ENCODE measurements around the gene GPALPP1.
A peak's percentile ranks its signal among the peaks of the same experiment; 100 is the strongest.
"Not testable (repeated sequence)": the region's sequence is repeated elsewhere in the genome, so short reads cannot be mapped to it uniquely, and the experiment has no call there.

GPALPP1 gene

DNA sequence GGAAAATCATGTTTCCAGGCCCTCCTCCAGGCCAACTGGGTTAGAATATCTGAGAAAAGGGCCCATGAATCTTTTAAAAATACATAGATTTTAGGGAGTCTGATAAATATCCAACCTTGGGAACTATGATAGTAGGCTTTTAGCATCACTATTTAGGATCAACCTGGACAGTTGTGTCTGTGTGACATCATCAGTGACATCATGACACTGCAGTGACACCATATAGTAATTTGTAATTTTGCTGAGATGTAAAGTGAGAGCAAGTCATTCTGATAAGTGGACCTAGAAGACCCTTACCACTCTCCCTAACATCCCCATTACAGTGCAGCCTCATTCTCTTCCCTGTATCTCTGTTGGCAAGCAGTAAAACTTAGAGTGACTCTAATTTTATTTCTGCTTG lies 14.1 kb downstream of the GPALPP1 start:
- no peak for DNase-seq (ENCODE audit: extremely low spot score, insufficient read length, low read depth)
- FAIRE-seq, result no peak

DNA sequence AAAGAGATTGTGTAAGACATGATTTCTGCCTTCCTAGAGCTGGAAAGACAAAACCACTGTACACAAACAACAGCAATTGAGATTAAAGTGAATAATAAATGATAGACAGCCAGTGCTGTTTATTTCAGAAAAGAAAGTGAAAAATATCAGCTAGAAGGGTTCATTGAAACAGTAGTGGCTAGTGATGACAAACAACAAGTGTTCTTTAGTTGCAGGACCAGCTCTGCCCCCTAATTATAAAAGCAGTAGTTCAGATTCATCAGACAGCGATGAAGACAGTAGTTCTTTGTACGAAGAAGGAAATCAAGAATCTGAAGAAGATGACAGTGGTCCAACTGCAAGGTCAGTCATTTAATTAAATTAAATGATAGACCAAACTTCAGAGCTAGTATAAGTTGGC lies 14.8 kb downstream of the GPALPP1 start:
- no peak for DNase-seq (ENCODE audit: extremely low spot score, insufficient read length, low read depth)
- no peak for FAIRE-seq

DNA sequence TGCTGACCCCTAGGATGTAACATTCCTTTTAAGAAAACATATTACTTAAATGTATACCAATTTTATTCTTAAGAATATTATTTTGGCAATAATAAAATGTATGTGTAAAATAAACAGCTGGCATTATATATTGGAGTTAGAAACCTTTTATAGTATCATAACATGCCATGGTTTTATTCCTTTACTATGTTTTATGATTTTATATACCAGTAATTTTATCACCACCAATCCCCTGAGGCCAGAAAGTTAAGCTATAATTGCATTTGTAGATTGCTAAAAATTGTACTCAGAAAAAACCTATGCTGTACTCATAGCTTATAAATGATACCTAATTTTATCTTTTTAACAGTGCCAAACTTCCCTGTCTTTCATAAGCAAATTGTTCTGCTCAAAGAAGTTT lies 17.9 kb downstream of the GPALPP1 start:
- no peak for FAIRE-seq
- no peak for DNase-seq (ENCODE audit: extremely low spot score, insufficient read length, low read depth)

DNA sequence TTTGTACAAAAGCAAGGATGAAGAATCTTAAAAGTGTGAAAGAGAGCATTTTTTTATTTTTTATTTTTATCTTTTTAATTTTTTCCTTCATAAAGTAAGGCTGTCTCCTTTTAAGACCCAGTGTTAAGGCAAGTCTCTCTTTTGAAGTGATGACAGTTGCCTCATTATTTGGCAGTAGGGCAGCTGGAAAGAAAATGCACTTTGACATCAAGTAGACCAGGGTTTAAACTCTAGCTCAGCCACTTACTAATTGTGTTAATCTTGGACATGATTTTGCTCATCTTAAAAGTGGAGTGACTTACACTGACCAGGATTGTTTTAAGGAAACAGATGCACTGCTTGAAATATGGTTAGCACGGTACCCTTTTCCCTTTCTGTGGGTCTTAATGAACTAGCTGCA lies 18.5 kb downstream of the GPALPP1 start:
- no peak for DNase-seq (ENCODE audit: extremely low spot score, insufficient read length, low read depth)
- no peak for FAIRE-seq

DNA sequence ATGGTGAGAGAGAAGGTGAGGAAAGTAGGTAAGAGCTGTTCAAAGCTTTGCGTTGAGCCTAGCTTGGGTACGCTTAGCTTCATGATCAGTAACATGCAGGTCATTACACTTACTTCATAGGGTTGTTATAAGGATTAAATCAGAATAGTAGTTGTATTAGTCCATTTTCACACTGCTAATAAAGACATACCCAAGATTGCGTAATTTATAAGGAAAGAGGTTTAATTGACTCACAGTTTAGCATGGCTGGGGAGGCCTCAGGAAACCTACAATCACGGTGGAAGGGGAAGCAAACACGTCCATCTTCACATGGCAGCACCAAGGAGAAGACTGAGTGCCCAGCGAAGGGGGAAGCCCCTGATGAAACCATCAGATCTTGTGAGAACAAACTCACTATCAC lies 21.9 kb downstream of the GPALPP1 start:
- DNase-seq (ENCODE audit: extremely low spot score, insufficient read length, low read depth), result no peak
- no peak for FAIRE-seq

DNA sequence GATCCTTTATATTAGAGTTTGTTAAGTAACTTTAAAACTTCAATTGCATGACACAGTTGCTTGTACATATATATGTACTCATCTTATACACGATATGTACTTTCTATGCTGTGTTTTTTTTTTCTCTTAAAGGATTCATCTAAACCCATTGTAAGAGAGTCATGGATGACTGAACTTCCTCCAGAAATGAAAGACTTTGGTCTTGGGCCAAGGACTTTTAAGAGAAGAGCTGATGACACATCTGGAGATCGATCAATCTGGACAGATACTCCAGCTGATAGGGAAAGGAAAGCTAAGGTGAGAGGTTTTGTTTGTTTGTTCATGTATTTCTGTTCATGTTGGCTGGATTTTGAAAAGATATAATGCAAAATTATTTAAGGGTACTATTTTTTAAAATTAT lies 26.0 kb downstream of the GPALPP1 start:
- FAIRE-seq, result no peak

GRCh38 chr13:45016792-45017425 lies 27.6 kb downstream of the GPALPP1 start:
- FAIRE-seq, result no peak
- no peak for DNase-seq (ENCODE audit: extremely low spot score, insufficient read length, low read depth)

More for the DNA sequence above, 26.0 kb downstream of the GPALPP1 start:
- no peak for DNase-seq (ENCODE audit: extremely low spot score, insufficient read length, low read depth)

GRCh38 chr13:45019981-45020380 lies 30.6 kb downstream of the GPALPP1 start:
- not testable (repeated sequence) for DNase-seq (ENCODE audit: extremely low spot score, insufficient read length, low read depth); FAIRE-seq

- no peak for DNase-seq (ENCODE audit: extremely low spot score, insufficient read length, low read depth)
Measured at GRCh38 chr13:45021250-45021649, 31.9 kb downstream of the GPALPP1 start.

DNA sequence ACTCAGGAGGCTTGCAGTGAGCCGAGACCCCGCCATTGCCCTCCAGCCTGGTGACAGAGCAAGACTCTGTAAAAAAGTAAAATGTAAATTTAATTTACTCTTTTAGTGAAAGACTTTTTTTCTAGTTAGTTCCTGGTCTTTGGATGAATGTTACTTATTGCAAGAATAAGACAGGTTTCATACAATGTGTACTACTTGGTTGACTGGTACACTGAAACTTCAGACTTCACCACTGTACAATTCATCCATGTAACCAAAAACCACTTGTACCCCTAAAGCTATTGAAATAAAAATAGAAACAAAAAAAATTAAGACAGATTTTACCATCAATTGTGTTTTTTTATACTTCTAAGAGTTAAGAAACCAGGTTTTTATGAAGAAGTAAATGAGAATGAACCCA lies 35.5 kb downstream of the GPALPP1 start:
- DNase-seq (ENCODE audit: extremely low spot score, insufficient read length, low read depth) (no peak), FAIRE-seq (no peak)

More at GRCh38 chr13:45021250-45021649, 31.9 kb downstream of the GPALPP1 start:
- FAIRE-seq, result no peak

GRCh38 chr13:45034342-45034741 lies 45.0 kb downstream of the GPALPP1 start:
- DNase-seq (ENCODE audit: extremely low spot score, insufficient read length, low read depth), result no peak
- FAIRE-seq, result no peak

DNA sequence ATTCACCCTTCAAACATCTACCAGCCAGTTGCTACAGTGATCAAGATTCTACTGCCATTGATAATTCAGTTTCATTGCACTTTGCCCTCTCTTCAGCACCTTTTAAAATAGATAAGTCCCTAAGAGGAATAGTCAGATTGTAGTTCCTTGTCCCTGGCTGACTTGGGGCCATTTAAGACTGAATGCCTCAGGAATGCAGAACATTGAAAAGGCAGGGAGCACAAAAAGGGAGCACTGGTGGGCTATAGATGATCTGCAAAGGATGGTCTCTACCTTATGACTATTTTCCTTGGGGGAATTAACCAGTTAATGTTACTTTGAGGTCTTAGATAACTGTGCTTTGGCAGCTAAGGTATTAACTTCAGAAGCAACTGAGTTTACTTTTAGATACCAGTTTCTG lies 46.9 kb downstream of the GPALPP1 start:
- FAIRE-seq (no peak), DNase-seq (ENCODE audit: extremely low spot score, insufficient read length, low read depth) (no peak)

DNA sequence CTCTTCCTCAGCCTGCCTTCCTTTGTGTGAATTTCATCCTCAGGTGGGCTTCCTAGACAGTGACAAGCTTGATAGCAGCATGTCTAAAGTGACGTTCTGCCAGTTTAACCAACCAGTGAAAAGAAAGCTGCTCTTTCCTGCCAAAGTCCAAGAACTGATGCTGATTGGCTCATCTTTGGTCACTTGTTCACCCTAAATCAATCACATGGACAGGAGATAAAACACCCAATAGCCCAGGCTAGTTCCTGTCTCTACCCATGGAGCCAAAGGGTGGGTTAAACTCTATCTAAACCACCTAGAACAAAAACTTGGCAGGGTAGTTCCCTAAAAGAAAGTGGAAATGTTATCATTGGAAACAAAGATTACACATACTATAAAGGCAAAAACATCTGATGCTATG lies 50.8 kb downstream of the GPALPP1 start:
- DNase-seq (ENCODE audit: extremely low spot score, insufficient read length, low read depth), result no peak

DNA sequence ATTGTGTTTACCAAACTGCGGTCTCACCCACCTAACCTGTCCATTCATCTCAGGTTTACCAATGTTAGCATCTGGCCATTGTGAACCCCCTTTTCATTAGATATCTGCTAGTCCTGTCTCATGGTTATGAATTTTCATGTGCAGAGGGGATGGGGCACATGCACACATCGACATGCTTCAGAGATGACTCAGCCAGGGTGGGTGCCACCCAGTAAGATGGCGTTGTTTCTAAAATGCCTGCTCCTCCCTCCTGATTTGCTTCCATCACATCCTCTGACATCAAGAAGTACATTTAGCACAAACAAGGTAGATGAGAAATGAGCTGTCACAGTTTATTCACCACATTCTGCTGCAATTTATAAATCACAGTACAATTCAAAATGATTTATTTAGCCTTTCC lies 51.3 kb downstream of the GPALPP1 start:
- no peak for FAIRE-seq
- DNase-seq (ENCODE audit: extremely low spot score, insufficient read length, low read depth), result no peak

More for the DNA sequence above, 50.8 kb downstream of the GPALPP1 start:
- FAIRE-seq, result no peak

- FAIRE-seq, result no peak
Measured at GRCh38 chr13:45042539-45042938, 53.2 kb downstream of the GPALPP1 start.

DNA sequence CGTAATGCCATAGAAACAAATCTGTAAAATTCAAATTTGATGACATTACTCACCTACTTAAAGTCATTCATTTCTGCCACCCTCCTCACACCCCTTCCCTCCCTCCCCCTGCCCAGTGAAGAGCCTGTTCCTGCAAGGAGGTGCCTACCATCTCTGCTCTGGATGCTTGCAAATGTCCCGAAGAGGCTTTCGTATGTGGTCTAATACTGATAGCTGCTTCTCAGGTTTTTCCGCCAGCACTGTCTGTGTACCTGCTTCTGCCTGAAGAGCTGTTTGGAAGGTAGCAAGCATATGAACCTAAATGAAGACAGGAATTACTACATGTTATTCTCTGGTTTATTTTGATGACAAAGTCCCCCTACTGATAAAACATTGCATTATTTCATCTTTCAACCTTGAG lies 57.1 kb downstream of the GPALPP1 start:
- no peak for FAIRE-seq
- no peak for DNase-seq (ENCODE audit: extremely low spot score, insufficient read length, low read depth)

More at GRCh38 chr13:45042539-45042938, 53.2 kb downstream of the GPALPP1 start:
- DNase-seq (ENCODE audit: extremely low spot score, insufficient read length, low read depth), result no peak

DNA sequence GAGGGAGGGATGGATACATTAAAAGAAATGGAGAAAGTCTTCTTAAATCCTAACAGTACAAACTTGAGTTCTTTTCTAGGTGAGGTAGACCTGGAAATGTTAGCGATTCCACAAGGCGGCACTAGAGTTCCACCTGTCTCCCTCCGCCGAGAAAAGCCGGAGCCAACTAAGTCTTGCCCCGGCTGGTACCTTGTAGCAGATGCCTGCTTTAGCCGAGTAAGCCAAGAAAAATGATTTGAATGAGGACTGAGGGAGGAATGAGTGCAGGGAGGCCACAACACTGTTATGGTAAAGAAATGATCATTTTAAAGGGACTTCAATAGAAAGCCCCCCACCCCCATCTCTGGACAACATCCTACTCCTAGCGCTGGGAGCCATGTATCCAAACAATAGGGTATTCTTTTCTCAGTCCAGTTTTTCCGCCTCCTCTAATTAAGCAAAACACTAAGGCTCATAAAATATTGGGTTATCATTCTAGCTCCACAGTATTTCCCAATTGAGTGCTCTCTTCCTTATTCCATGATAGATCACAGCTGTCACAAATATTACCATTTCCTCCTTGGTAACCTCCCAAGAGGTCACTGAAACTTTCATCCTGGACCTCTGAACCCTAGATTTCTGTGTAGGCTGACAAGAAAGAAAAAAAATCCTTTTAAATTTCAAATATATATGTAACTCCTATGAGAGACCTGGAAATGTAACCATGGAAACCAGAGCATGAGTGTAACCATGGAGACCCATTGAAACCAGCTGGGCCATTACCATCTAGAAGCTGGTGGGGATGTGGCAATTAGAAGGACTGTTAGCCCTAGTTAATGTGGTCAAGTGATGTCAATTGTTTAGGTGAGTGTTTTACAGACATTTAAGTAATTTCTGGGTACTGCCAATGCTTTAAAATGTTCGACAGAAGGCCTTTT lies 58.3 kb downstream of the GPALPP1 start:
- peak; percentile 57 for DNase-seq (ENCODE audit: extremely low spot score, insufficient read length, low read depth)
- FAIRE-seq, result peak; percentile 77

GRCh38 chr13:45048890-45049407 lies 59.6 kb downstream of the GPALPP1 start:
- peak; percentile 83 for FAIRE-seq
- DNase-seq (ENCODE audit: extremely low spot score, insufficient read length, low read depth), result no peak

DNA sequence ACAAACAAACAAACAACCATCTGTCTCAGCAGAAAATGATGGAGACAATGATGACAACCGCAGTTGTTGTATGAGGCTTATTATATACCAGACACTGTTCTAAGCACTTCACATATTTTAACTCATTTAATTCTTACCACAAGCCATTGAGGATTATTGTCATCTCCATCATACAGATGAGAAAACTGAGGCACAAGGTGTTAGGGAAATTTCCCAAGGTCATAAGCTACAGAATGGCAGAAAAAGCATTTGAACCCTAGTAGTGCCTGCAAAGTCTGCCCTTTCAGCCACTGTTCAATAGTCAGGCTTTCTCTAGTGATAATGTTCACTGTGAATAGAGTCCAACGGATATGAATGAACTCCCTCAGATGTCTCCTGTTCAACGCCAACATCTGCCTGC lies 60.1 kb downstream of the GPALPP1 start:
- FAIRE-seq, result no peak
- no peak for DNase-seq (ENCODE audit: extremely low spot score, insufficient read length, low read depth)

DNA sequence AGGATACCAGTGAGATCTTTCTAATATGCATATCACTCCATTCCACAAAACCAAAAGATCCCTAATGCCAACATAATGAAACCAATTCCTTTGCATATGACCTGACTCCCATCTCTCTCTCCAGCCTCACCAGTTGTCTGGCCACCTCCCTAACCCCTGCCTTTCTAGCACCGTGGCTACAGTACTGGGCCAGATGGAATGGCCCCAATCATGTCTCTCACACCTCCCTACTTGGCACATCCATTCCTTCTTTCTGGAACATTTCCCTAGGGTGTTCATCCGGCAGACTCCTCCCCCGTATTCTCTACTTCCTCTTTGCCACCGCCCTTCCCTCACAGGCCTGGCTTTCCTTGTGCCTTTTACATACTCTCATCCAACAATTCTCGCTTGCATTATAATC lies 62.0 kb downstream of the GPALPP1 start:
- FAIRE-seq, result no peak
- no peak for DNase-seq (ENCODE audit: extremely low spot score, insufficient read length, low read depth)

All from GM18507 (cell line).